ENCODE data around the gene SFSWAP. TPM values are rescaled to one million over a fixed set of nuclear protein-coding genes. Genes with fewer than 3 reads are reported as not detected.
"Not testable (repeated sequence)": the region's sequence is repeated elsewhere in the genome, so short reads cannot be mapped to it uniquely, and the experiment has no call there.

SFSWAP gene
- total and polyA plus RNA-seq, 7 experiments from 2014 or later: 16.9 to 120 (median 97.4) TPM

- Mint-ChIP-seq H3K27me3 (peaks cover 0 to 17% (median 4%) of the 10 kb centered on the region in 5 donors), H3K4me3 (peak overlapping the region in 2 of 10 donors; percentile 5 to 64), H3K4me1 (peaks cover 0 to 11% (median 4%) of the 10 kb centered on the region in 7 donors), H3K27ac (peak overlapping the region in 7 of 9 donors; percentile 45 to 94 (median 83))
- H3K9me3 Mint-ChIP-seq; CTCF ChIA-PET; H3K27me3 ChIP-seq (ENCODE audit: control insufficient read depth in 2 of 2, insufficient read depth in 2 of 2, low read length in 2 of 2); H3K9me3 ChIP-seq (ENCODE audit: control insufficient read depth in 2 of 3, low read length in 3 of 3); H3K4me1 ChIP-seq (ENCODE audit: control insufficient read depth in 2 of 2, insufficient read depth in 2 of 2, low read length in 2 of 2); H3K4me3 ChIP-seq (ENCODE audit: low read length); POLR2A ChIA-PET; H3K36me3 Mint-ChIP-seq; intact Hi-C loops (cut with micrococcal nuclease); H3K36me3 ChIP-seq (ENCODE audit: control insufficient read depth in 2 of 3, insufficient read depth in 3 of 3, low read length in 3 of 3): not testable (repeated sequence)
- peak in 4 of 9 donors; percentile 12 to 27 (median 20) for DNase-seq
- peak; percentile 76 for ATAC-seq
- H3K27ac ChIP-seq (ENCODE audit: low read depth, low read length): peak overlapping the region; percentile 7
These were observed 43.8 kb upstream of the SFSWAP start for GRCh38 chr12:131666978-131667601.

GRCh38 chr12:131671276-131671675 is 39.6 kb upstream of the SFSWAP start:
- Mint-ChIP-seq H3K4me1 (peaks cover 0 to 7% (median 4%) of the 10 kb centered on the region in 7 donors), H3K4me3 (no peak overlapping the region), H3K9me3 (peaks cover 0 to 12% (median 5%) of the 10 kb centered on the region in 11 donors), H3K36me3 (no peaks in the 10 kb centered on the region), H3K27me3 (peaks cover 0 to 14% (median 5%) of the 10 kb centered on the region in 5 donors), H3K27ac (no peak overlapping the region)
- intact Hi-C loops (cut with micrococcal nuclease): no loop called here
- H3K4me1 ChIP-seq (ENCODE audit: control insufficient read depth in 2 of 2, insufficient read depth in 2 of 2, low read length in 2 of 2): no peaks in the 10 kb centered on the region
- no peaks in the 10 kb centered on the region for H3K27me3 ChIP-seq (ENCODE audit: control insufficient read depth in 2 of 2, insufficient read depth in 2 of 2, low read length in 2 of 2)
- DNase-seq (no peak), ATAC-seq (no peak)
- no peak overlapping the region for H3K4me3 ChIP-seq (ENCODE audit: low read length)
- H3K9me3 ChIP-seq (ENCODE audit: control insufficient read depth in 2 of 3, low read length in 3 of 3): peaks cover 0 to 9% (median 0%) of the 10 kb centered on the region in 3 experiments
- ChIA-PET POLR2A (no interaction called here), CTCF (no interaction called here)
- no peaks in the 10 kb centered on the region for H3K36me3 ChIP-seq (ENCODE audit: control insufficient read depth in 2 of 3, insufficient read depth in 3 of 3, low read length in 3 of 3)
- H3K27ac ChIP-seq (ENCODE audit: low read depth, low read length): no peak overlapping the region

- no peaks in the 10 kb centered on the region for H3K36me3 Mint-ChIP-seq
- no peak overlapping the region for H3K4me3 Mint-ChIP-seq
- POLR2A ChIA-PET: no interaction called here
- no peaks in the 10 kb centered on the region for H3K36me3 ChIP-seq (ENCODE audit: control insufficient read depth in 2 of 3, insufficient read depth in 3 of 3, low read length in 3 of 3)
- H3K27me3 ChIP-seq (ENCODE audit: control insufficient read depth in 2 of 2, insufficient read depth in 2 of 2, low read length in 2 of 2): no peaks in the 10 kb centered on the region
- H3K27ac ChIP-seq (ENCODE audit: low read depth, low read length): no peak overlapping the region
- H3K4me1 Mint-ChIP-seq: peaks cover 0 to 6% (median 4%) of the 10 kb centered on the region in 7 donors
- no peak for DNase-seq
- H3K9me3 Mint-ChIP-seq: peaks cover 0 to 12% (median 5%) of the 10 kb centered on the region in 11 donors
- H3K9me3 ChIP-seq (ENCODE audit: control insufficient read depth in 2 of 3, low read length in 3 of 3): peaks cover 0 to 9% (median 0%) of the 10 kb centered on the region in 3 experiments
- H3K27ac Mint-ChIP-seq: no peak overlapping the region
- ATAC-seq: no peak
- CTCF ChIA-PET: no interaction called here
- no peaks in the 10 kb centered on the region for H3K4me1 ChIP-seq (ENCODE audit: control insufficient read depth in 2 of 2, insufficient read depth in 2 of 2, low read length in 2 of 2)
- no peak overlapping the region for H3K4me3 ChIP-seq (ENCODE audit: low read length)
- intact Hi-C loops (cut with micrococcal nuclease): no loop called here
- H3K27me3 Mint-ChIP-seq: peaks cover 0 to 14% (median 5%) of the 10 kb centered on the region in 5 donors
These were observed 39.0 kb upstream of the SFSWAP start for GRCh38 chr12:131671871-131672270.

- ChIA-PET CTCF (no interaction called here), POLR2A (no interaction called here)
- ATAC-seq (no peak), DNase-seq (no peak)
- peaks cover 0 to 12% (median 5%) of the 10 kb centered on the region in 11 donors for H3K9me3 Mint-ChIP-seq
- Histone ChIP-seq H3K27ac (ENCODE audit: low read depth, low read length) (no peak overlapping the region), H3K4me3 (ENCODE audit: low read length) (no peak overlapping the region), H3K27me3 (ENCODE audit: control insufficient read depth in 2 of 2, insufficient read depth in 2 of 2, low read length in 2 of 2) (no peaks in the 10 kb centered on the region), H3K4me1 (ENCODE audit: control insufficient read depth in 2 of 2, insufficient read depth in 2 of 2, low read length in 2 of 2) (no peaks in the 10 kb centered on the region), H3K9me3 (ENCODE audit: control insufficient read depth in 2 of 3, low read length in 3 of 3) (peaks cover 0 to 9% (median 0%) of the 10 kb centered on the region in 3 experiments), H3K36me3 (ENCODE audit: control insufficient read depth in 2 of 3, insufficient read depth in 3 of 3, low read length in 3 of 3) (no peaks in the 10 kb centered on the region)
- no peak overlapping the region for H3K27ac Mint-ChIP-seq
- no peaks in the 10 kb centered on the region for H3K36me3 Mint-ChIP-seq
- intact Hi-C loops (cut with micrococcal nuclease): no loop called here
- peaks cover 0 to under 1% (median 0%) of the 10 kb centered on the region in 7 donors for H3K4me1 Mint-ChIP-seq
- H3K4me3 Mint-ChIP-seq: no peak overlapping the region
- H3K27me3 Mint-ChIP-seq: peaks cover 0 to 14% (median 5%) of the 10 kb centered on the region in 5 donors
These were observed 38.5 kb upstream of the SFSWAP start for GRCh38 chr12:131672311-131672940.

GRCh38 chr12:131672941-131673887 is 37.7 kb upstream of the SFSWAP start:
- ChIA-PET CTCF (no interaction called here), POLR2A (no interaction called here)
- Mint-ChIP-seq H3K36me3 (no peaks in the 10 kb centered on the region), H3K4me3 (no peak overlapping the region), H3K9me3 (peaks cover 0 to 12% (median 5%) of the 10 kb centered on the region in 11 donors), H3K4me1 (no peaks in the 10 kb centered on the region), H3K27ac (no peak overlapping the region), H3K27me3 (peaks cover 0 to 12% (median 5%) of the 10 kb centered on the region in 5 donors)
- DNase-seq: no peak
- Histone ChIP-seq H3K27ac (ENCODE audit: low read depth, low read length) (no peak overlapping the region), H3K36me3 (ENCODE audit: control insufficient read depth in 2 of 3, insufficient read depth in 3 of 3, low read length in 3 of 3) (no peaks in the 10 kb centered on the region), H3K27me3 (ENCODE audit: control insufficient read depth in 2 of 2, insufficient read depth in 2 of 2, low read length in 2 of 2) (no peaks in the 10 kb centered on the region), H3K4me1 (ENCODE audit: control insufficient read depth in 2 of 2, insufficient read depth in 2 of 2, low read length in 2 of 2) (no peaks in the 10 kb centered on the region), H3K4me3 (ENCODE audit: low read length) (no peak overlapping the region), H3K9me3 (ENCODE audit: control insufficient read depth in 2 of 3, low read length in 3 of 3) (peaks cover 0 to 9% (median 0%) of the 10 kb centered on the region in 3 experiments)
- intact Hi-C loops (cut with micrococcal nuclease): no loop called here
- ATAC-seq: peak; percentile 31

GRCh38 chr12:131673888-131674257 is 37.0 kb upstream of the SFSWAP start:
- POLR2A ChIA-PET: no interaction called here
- peaks cover 0 to 12% (median 5%) of the 10 kb centered on the region in 11 donors for H3K9me3 Mint-ChIP-seq
- ATAC-seq (no peak), DNase-seq (no peak)
- peaks cover 0 to 9% (median 0%) of the 10 kb centered on the region in 3 experiments for H3K9me3 ChIP-seq (ENCODE audit: control insufficient read depth in 2 of 3, low read length in 3 of 3)
- peaks cover 0 to 9% (median 3%) of the 10 kb centered on the region in 5 donors for H3K27me3 Mint-ChIP-seq
- no peaks in the 10 kb centered on the region for H3K36me3 Mint-ChIP-seq
- intact Hi-C loops (cut with micrococcal nuclease): no loop called here
- H3K27me3 ChIP-seq (ENCODE audit: control insufficient read depth in 2 of 2, insufficient read depth in 2 of 2, low read length in 2 of 2): no peaks in the 10 kb centered on the region
- no peak overlapping the region for H3K27ac ChIP-seq (ENCODE audit: low read depth, low read length)
- H3K4me1 Mint-ChIP-seq: no peaks in the 10 kb centered on the region
- H3K4me3 ChIP-seq (ENCODE audit: low read length): no peak overlapping the region
- H3K4me1 ChIP-seq (ENCODE audit: control insufficient read depth in 2 of 2, insufficient read depth in 2 of 2, low read length in 2 of 2): no peaks in the 10 kb centered on the region
- no peak overlapping the region for H3K27ac Mint-ChIP-seq
- no peak overlapping the region for H3K4me3 Mint-ChIP-seq
- no peaks in the 10 kb centered on the region for H3K36me3 ChIP-seq (ENCODE audit: control insufficient read depth in 2 of 3, insufficient read depth in 3 of 3, low read length in 3 of 3)
- CTCF ChIA-PET: no interaction called here

All from naive thymus-derived CD4-positive, alpha-beta T cell (primary cell).